HG02759 (cell line): ENCODE measurements around the gene LSM2.
A peak's percentile ranks its signal among the peaks of the same experiment; 100 is the strongest.

Experiments used
- ATAC-seq: cut with Tn5 transposase; IDR thresholded peaks from one replicate; pipeline ENCODE4 v1.9.1; 2021; ENCODE audit warnings: mild to moderate bottlenecking, moderate library complexity; ENCODE audit not compliant: unreplicated experiment

LSM2 gene

DNA sequence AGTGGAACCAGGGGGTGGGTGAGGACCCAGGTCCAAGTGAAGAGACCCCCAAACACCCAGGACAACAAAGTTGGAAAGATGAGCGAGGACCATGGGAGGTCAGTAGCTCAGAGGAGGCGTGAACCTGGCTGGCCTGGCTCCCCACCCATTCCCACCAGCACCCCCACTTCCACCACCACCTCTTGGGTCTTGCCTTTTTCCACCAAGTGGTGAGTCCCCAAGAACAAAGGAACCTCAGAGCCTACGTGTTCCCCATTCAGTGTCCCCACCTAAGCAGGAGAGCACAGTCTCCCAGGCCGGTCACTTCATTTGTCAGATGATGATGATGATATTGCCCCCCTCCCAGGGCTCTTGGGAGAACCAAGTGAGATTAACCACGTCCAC lies 29.1 kb downstream of the LSM2 start:
- no peak for ATAC-seq

- peak; percentile 79 for ATAC-seq
Observed at GRCh38 chr6:31776989-31777666, 29.6 kb downstream of the LSM2 start, which contains the start of gene VWA7. Gene VWA7, minus strand, starts transcription at chr6:31777328. Its CDS starts 549 bp downstream, at chr6:31776779.

DNA sequence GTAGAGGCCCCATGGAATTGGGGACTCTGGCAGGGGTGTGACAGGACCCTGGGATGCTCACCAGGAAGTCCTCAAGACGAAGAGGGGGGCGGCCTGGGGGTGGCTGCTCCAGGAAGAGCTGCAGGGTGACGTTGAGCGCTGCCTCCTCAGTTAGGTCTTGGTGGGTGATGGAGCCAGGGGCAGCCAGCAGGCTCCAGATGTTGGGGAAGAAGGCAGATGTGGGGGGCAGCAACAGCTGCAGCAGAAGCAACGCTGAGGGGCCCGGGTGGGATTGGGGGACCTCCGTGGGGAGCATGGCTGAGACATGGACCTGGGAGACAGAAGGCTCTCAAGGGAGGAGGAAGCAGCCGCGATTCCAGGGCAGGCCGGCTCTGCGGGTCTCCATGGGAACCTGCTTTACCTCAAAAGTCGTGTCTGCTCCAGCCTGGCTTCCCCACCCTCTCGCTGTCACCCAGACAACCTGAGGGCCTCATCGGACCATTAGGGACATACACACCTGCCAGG lies 30.2 kb downstream of the LSM2 start:
- ATAC-seq: no peak

DNA sequence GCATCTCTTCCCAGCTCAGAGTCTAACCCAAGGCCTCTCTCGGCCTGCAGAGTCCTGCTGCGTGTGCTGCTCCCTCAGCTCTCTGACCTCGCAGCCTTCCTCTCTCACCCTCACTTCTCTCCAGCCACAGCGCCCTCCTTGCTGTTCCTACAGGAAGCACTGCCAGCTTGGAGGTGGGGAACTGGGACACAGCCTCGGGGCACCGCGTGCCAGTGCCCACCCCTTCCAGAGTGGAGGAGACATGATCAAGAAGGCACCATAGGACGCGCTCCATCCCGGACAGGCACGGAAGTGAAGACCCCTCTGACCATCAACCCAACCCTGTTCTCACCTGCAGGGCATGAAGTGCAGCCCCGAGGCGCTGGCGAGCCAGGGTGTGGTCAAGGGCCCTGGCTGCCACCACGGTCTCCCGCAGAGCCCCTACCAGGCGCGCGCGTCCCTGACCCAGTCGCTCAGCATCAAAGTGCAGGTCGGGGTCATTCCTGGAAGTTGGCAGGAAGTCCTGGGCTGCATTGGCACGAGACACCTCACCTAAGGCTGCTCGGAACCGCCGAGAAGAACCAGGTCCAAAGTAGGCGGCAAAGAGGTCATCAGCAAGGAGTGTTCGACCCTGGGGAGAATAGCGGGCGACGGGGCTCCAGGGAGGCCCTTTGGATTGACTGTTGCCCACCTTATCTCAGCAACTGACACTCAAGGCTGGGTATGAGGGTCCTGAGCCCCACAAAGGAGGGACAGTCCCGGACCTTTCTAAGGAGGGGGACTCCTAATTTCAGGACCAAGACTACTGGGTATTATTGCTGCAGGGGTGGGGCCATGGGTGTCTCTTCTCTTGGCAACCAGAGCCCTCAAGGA lies 30.9 kb downstream of the LSM2 start:
- no peak for ATAC-seq

GRCh38 chr6:31775184-31775583 lies 31.6 kb downstream of the LSM2 start:
- ATAC-seq: no peak

GRCh38 chr6:31771992-31772358 lies 34.8 kb downstream of the LSM2 start:
- ATAC-seq: no peak

GRCh38 chr6:31770860-31771259 lies 35.9 kb downstream of the LSM2 start:
- no peak for ATAC-seq

GRCh38 chr6:31769684-31770371 lies 36.9 kb downstream of the LSM2 start:
- no peak for ATAC-seq

- ATAC-seq: no peak
Observed at GRCh38 chr6:31768363-31769257, 38.2 kb downstream of the LSM2 start.

DNA sequence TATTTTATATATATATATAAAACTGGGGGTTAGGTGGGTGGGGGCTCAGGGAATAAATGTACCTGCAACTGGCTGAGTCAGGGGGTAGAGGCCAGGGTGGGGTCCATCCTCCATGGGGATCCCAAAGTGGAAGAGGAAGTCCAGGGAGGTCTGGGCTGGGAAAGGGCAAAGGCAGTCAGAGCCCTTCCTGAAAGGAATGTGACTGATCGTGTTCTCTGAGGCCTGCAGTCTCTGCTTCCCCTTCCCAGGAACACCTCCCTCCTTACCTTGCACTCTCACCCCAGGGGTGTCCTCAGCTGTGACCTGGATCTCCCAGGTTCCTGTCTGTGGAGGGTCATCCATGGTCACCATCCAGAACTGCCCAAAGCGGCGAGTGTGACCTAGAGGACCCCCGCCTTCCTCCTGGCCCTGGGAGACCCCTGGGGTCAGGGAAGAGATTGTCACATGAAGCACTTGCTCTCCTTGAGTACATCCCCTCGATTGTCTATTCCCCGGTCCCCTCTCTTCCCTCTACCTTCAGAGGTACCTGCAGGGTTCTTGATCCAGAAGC lies 39.6 kb downstream of the LSM2 start:
- ATAC-seq: no peak

- no peak for ATAC-seq
Observed at GRCh38 chr6:31765910-31766794, 40.6 kb downstream of the LSM2 start.

DNA sequence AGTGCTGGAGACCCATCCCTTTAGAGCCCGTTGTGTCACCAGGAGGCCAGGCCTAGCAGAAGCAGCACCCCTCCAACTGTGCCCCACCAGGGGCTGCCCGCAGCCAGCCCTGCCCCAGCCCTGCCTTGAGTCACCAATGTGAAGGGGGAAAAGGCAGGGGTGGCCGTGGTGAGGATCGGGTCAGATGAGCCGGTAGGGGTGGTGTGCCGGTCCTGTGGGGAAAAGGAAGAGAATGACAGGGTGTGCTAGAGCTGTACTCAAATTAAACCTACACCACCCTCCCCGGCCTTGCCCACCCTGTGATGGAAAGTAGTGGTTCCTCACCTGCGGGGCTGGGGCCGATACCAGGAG lies 41.2 kb downstream of the LSM2 start:
- no peak for ATAC-seq

DNA sequence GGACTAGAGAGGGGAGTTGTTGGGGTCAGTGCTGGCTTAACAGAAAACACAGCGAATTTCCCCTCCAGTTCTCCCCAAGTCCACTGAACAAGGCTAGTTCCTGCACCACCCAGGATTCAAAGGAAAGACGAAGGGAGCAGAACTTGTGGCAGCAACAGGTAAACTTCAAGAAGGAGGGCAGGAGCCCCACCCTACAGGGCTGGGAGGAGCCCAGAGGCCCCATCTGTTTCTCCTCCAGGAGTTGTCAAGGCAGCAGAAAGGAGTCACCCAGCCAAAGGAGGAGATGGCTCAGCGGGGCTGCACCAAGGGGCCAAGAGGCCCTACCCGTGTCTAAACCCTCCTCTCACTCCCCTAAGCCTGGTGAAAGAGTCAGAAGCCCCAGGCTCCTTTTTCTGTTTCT lies 42.6 kb downstream of the LSM2 start:
- no peak for ATAC-seq

GRCh38 chr6:31763619-31763940 lies 43.2 kb downstream of the LSM2 start:
- ATAC-seq: no peak

DNA sequence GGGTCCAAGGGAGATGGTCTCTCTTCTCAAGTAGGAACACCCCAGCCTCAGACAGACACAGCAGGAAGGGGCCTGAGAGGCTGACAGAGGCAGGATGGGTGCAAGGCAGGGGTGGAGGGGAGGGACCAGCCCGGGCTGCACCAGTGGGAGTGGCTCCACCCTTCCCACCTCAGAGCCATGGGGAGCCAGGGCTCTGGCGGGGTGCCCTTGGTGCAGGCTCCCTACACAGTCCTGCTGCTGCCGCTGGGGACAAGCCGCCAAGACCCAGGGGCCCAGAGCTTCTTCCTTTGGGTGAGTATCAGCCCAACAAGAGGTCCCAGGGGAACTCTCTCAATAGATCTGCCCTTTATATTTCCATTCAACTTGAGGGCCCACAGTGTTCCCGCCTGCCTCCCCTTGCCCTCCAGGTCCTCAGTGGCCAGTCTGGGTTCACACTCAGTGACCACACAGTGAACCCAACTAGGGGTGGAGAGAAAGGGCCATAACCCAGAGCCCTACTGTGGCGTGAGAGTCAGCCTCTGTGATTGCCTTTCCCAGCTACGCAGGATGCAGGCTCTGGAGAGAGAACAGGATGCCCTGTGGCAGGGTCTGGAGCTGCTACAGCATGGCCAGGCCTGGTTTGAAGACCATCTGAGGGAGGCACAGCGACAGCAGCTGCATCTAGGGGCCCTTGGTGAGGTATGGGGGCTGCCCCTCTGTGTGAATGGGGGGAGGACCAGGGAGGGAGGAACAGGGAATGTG lies 43.7 kb downstream of the LSM2 start:
- no peak for ATAC-seq

GRCh38 chr6:31762356-31762755 lies 44.4 kb downstream of the LSM2 start, which contains the start of gene SAPCD1:
Gene SAPCD1, plus strand, starts transcription at chr6:31762656. Its CDS starts 399 bp downstream, at chr6:31763055.
- ATAC-seq: no peak

GRCh38 chr6:31761343-31761742 lies 45.4 kb downstream of the LSM2 start:
- no peak for ATAC-seq

DNA sequence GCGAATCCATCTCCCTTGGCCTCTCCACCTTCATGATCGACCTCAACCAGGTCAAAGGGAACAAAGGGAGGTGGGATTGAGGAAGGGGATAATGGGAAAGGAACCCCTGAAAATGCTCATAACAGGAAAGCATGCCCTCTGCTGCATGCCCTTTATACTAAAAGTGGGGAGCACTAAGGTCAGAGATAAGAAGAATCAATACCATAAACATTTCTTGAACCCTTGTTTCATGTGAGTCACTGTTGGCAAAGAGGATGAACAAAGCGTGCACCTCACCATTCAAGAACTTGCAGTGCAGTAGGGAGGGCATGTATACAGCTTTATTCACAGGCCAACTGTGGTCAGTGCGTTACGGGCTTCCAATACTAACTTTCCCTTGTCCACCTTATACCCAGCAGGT lies 46.0 kb downstream of the LSM2 start:
- no peak for ATAC-seq

DNA sequence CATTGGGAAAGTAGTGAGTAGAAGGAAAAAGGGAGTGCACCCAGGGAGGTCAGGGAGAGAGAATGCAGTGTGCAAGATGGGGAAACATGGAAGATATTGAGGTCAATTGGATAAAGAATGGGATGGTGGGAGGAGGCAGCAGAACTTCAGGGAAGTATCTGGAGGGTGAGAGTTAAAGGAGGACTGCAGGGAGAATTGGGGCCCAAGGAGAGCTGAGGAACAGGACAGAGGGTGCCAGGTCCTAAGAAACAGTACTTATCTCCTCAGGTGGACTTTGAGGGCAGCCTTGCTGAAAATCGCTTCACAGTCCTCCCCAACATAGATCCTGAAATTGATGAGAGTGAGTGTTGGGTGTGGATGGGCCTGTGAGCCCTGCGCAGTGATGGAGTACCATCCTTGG lies 48.5 kb downstream of the LSM2 start:
- no peak for ATAC-seq
